ENCODE data around the gene AFAP1L2. TPM values are rescaled to one million over a fixed set of nuclear protein-coding genes. Genes with fewer than 3 reads are reported as not detected.

Gene AFAP1L2
- total RNA-seq, 1 donor from 2014 or later: 4.8 TPM

DNA sequence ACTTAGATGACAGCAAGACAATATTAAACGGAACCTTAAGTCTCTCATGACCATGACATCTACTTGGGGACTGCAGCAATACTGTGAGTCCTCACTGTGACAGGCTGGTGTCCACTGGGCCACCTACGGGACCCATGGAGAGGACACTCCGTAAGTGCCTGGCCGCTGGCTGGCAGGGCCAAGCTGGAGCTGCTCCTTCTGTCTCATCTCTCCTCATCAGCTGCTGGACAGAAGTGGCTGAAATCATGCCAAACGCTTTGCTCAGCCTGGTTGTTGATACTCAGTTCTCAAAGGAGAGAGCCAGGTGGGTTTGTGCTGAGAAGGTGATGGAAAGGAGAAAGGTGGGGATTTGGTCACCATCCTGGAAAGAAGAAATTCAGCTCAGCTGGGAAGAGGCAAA lies 33.3 kb downstream of the AFAP1L2 start:
- H3K9me3 Mint-ChIP-seq: no peaks in the 10 kb centered on the region

DNA sequence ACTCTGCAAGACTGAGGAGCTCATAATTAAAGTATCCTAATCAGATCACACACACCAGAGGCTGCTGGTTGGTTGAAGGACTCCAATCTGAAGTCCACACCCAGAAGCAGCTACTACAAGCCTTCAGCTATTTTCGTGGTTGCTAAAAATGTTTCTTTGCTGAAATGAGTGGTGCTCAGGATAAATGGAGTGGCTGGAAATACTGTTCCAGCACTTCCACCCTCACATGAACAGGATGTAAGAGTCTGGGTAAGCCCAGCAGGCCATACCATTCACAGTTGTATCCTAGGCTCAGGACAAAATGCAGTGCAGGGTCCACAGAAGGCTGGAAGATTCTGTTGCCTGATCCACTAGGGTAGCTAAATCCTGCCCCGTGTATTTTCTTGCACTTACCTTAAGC lies 34.1 kb downstream of the AFAP1L2 start:
- H3K4me1 Mint-ChIP-seq: peaks cover 30% of the 10 kb centered on the region

More for the DNA sequence above, 33.3 kb downstream of the AFAP1L2 start:
- Histone ChIP-seq H3K4me3 (no peak overlapping the region), H3K27ac (no peak overlapping the region), H2AFZ (replicated peaks) (no peak overlapping the region), H3K36me3 (no peaks in the 10 kb centered on the region), H3K4me2 (no peak overlapping the region), H4K20me1 (ENCODE audit: low read depth) (no peaks in the 10 kb centered on the region), H3K27me3 (no peaks in the 10 kb centered on the region), H3K4me1 (peaks cover 12% of the 10 kb centered on the region), H3K79me2 (ENCODE audit: low read depth) (no peaks in the 10 kb centered on the region), H3K9ac (no peak overlapping the region), H3F3A (ENCODE audit: low read depth) (no peaks in the 10 kb centered on the region), H3K9me3 (ENCODE audit: low read depth) (no peaks in the 10 kb centered on the region)
- no peak overlapping the region for H3K4me3 Mint-ChIP-seq
- no peak for DNase-seq (ENCODE audit: low spot score)
- H3K36me3 Mint-ChIP-seq: no peaks in the 10 kb centered on the region
- peaks cover 7% of the 10 kb centered on the region for H3K27me3 Mint-ChIP-seq (ENCODE audit: insufficient read depth, low read depth)
- TF ChIP-seq EZH2phosphoT487 (IDR thresholded peaks at IDR 0.05) (no peak), EZH2 (IDR thresholded peaks at IDR 0.05) (no peak)
- TF ChIP-seq, protein P1, sequence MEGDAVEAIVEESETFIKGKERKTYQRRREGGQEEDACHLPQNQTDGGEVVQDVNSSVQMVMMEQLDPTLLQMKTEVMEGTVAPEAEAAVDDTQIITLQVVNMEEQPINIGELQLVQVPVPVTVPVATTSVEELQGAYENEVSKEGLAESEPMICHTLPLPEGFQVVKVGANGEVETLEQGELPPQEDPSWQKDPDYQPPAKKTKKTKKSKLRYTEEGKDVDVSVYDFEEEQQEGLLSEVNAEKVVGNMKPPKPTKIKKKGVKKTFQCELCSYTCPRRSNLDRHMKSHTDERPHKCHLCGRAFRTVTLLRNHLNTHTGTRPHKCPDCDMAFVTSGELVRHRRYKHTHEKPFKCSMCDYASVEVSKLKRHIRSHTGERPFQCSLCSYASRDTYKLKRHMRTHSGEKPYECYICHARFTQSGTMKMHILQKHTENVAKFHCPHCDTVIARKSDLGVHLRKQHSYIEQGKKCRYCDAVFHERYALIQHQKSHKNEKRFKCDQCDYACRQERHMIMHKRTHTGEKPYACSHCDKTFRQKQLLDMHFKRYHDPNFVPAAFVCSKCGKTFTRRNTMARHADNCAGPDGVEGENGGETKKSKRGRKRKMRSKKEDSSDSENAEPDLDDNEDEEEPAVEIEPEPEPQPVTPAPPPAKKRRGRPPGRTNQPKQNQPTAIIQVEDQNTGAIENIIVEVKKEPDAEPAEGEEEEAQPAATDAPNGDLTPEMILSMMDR (IDR thresholded peaks at IDR 0.05): no peak
- H3K4me1 Mint-ChIP-seq: peaks cover 29% of the 10 kb centered on the region
- no peak overlapping the region for H3K27ac Mint-ChIP-seq

DNA sequence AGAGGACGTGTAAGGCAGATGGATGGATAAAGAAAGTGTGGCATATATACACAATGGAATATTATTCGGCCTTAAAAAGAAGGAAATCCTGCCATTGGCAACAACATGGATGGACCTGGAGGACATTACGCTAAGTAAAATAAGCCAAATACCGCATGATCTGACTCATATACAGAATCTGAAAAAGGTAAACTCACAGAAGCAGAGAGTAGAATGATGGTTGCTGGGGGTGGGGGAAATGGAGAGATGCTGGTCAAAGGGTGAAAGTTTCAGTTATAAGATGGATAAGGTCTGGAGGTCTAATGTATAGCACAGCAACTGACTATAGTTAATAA lies 36.3 kb downstream of the AFAP1L2 start:
- DNase-seq (ENCODE audit: low spot score): no peak
- no peak overlapping the region for H3K4me3 Mint-ChIP-seq
- Histone ChIP-seq H3K9ac (no peak overlapping the region), H3K27me3 (no peaks in the 10 kb centered on the region), H3K4me3 (no peak overlapping the region), H3K36me3 (no peaks in the 10 kb centered on the region), H3K27ac (no peak overlapping the region), H4K20me1 (ENCODE audit: low read depth) (no peaks in the 10 kb centered on the region), H3F3A (ENCODE audit: low read depth) (no peaks in the 10 kb centered on the region), H3K4me1 (no peaks in the 10 kb centered on the region), H2AFZ (replicated peaks) (no peak overlapping the region), H3K9me3 (ENCODE audit: low read depth) (no peaks in the 10 kb centered on the region), H3K4me2 (no peak overlapping the region), H3K79me2 (ENCODE audit: low read depth) (no peaks in the 10 kb centered on the region)
- H3K4me1 Mint-ChIP-seq: peaks cover 22% of the 10 kb centered on the region
- peaks cover 3% of the 10 kb centered on the region for H3K27me3 Mint-ChIP-seq (ENCODE audit: insufficient read depth, low read depth)
- no peak overlapping the region for H3K27ac Mint-ChIP-seq
- H3K36me3 Mint-ChIP-seq: peaks cover 6% of the 10 kb centered on the region
- no peak for TF ChIP-seq EZH2 (IDR thresholded peaks at IDR 0.05)
- TF ChIP-seq, protein P1 (IDR thresholded peaks at IDR 0.05): no peak
- no peak for TF ChIP-seq EZH2phosphoT487 (IDR thresholded peaks at IDR 0.05)
- peaks cover 9% of the 10 kb centered on the region for H3K9me3 Mint-ChIP-seq

More for the DNA sequence above, 34.1 kb downstream of the AFAP1L2 start:
- Histone ChIP-seq H3K9ac (no peak overlapping the region), H3K27me3 (no peaks in the 10 kb centered on the region), H4K20me1 (ENCODE audit: low read depth) (no peaks in the 10 kb centered on the region), H3F3A (ENCODE audit: low read depth) (no peaks in the 10 kb centered on the region), H3K36me3 (no peaks in the 10 kb centered on the region), H3K9me3 (ENCODE audit: low read depth) (no peaks in the 10 kb centered on the region), H3K27ac (no peak overlapping the region), H2AFZ (replicated peaks) (no peak overlapping the region), H3K4me2 (no peak overlapping the region), H3K4me1 (peaks cover 12% of the 10 kb centered on the region), H3K4me3 (no peak overlapping the region), H3K79me2 (ENCODE audit: low read depth) (no peaks in the 10 kb centered on the region)
- Mint-ChIP-seq H3K4me3 (no peak overlapping the region), H3K36me3 (no peaks in the 10 kb centered on the region), H3K9me3 (no peaks in the 10 kb centered on the region), H3K27me3 (ENCODE audit: insufficient read depth, low read depth) (peaks cover 7% of the 10 kb centered on the region), H3K27ac (no peak overlapping the region)
- TF ChIP-seq EZH2phosphoT487 (IDR thresholded peaks at IDR 0.05) (no peak), EZH2 (IDR thresholded peaks at IDR 0.05) (no peak)
- TF ChIP-seq, protein P1 (IDR thresholded peaks at IDR 0.05): no peak
- no peak for DNase-seq (ENCODE audit: low spot score)

Measured in neural progenitor cell (in vitro differentiated cells).